H54 (cell line): ENCODE measurements around the gene CD160.
"Not testable (repeated sequence)": the region's sequence is repeated elsewhere in the genome, so short reads cannot be mapped to it uniquely, and the experiment has no call there.

Experiments used
- DNase-seq: peaks from one replicate; pipeline ENCODE4 v3.0.0; 2011; ENCODE audit warnings: low spot score, mixed read lengths; ENCODE audit not compliant: insufficient read length
- FAIRE-seq: peaks from 3 replicates; lab custom pipeline; 2011; peaks lifted over from hg19 to GRCh38; lab: Jason Lieb, UNC
- POLR2A ChIP-seq: IDR thresholded peaks from 2 replicates; pipeline ENCODE4 v1.6.1; 2011; ENCODE audit warnings: low read depth, mild to moderate bottlenecking, low read length

CD160 gene

GRCh38 chr1:145701306-145701862 lies 17.9 kb upstream of the CD160 start:
- FAIRE-seq: no peak
- no peak for TF ChIP-seq POLR2A
- DNase-seq: no peak

DNA sequence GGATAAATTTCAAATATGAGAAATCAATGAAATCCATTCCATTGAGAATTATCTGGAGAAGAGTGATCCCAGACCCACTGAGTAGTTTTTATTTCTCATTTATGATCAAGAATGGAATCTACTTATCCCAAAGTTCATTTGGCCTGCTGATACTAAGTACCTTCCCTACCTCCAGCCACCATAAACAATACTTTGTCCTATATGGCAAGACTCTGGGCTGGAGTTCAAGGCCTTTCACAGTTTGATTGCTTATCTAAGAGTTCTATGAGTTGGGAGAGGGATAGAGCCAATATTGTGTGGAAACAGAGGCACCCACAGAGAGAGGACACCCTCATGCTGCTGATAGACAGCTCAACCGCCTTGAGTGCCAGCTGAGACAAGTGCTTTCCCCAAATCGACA lies 17.2 kb upstream of the CD160 start:
- FAIRE-seq (no peak), DNase-seq (no peak)
- no peak for TF ChIP-seq POLR2A

- FAIRE-seq (no peak), DNase-seq (no peak)
- TF ChIP-seq POLR2A: no peak
Observed at GRCh38 chr1:145702826-145703225, 16.5 kb upstream of the CD160 start.

- FAIRE-seq (no peak), DNase-seq (no peak)
- TF ChIP-seq POLR2A: no peak
Observed at GRCh38 chr1:145705622-145706021, 13.7 kb upstream of the CD160 start.

- DNase-seq (peak; percentile 57), FAIRE-seq (no peak)
- TF ChIP-seq POLR2A: no peak
Observed at GRCh38 chr1:145706086-145706664, 13.1 kb upstream of the CD160 start.

DNA sequence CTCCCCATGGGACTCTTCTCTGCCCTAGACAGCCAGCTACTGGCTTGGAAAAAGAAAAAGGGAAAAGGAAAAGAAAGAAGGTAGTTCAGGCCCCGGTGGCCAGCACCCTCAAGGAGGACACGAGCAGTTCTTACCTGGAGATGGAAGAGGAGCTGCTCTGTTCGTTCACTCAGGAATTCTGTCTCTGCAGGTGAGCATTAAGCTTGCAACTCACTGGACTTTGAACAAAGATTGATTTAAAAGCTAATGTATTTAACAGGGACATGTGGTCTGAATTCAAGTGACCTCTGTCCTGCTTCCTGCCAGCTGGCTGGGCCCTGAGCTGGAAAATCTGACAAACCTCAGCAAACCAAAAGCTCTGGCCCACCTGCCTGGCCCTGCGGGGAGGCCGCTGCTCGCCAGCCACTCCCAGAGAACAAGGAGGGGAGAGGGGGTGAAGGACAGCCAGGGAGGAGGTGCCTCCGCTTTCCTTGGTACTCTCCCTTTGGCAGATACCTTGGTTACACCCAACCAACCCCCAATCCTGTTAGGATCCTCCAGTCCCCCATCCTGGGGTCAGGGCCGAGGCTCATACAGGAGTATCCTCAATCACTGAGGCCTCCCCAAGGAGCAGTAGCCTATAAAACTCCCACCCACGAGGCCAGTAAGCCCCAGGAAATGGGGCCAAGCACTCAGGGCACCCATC lies 12.0 kb upstream of the CD160 start, which contains the start of gene PDZK1:
Gene PDZK1, minus strand, starts transcription at position 186 of the 685 bp plus-strand sequence. CDS start 19,347 bp downstream, outside the sequence.
- FAIRE-seq (no peak), DNase-seq (no peak)
- TF ChIP-seq POLR2A: no peak

GRCh38 chr1:145708063-145708462 lies 11.2 kb upstream of the CD160 start:
- FAIRE-seq (no peak), DNase-seq (no peak)
- TF ChIP-seq POLR2A: no peak

GRCh38 chr1:145710291-145711027 lies 8.8 kb upstream of the CD160 start:
- FAIRE-seq: no peak
- no peak for TF ChIP-seq POLR2A

DNA sequence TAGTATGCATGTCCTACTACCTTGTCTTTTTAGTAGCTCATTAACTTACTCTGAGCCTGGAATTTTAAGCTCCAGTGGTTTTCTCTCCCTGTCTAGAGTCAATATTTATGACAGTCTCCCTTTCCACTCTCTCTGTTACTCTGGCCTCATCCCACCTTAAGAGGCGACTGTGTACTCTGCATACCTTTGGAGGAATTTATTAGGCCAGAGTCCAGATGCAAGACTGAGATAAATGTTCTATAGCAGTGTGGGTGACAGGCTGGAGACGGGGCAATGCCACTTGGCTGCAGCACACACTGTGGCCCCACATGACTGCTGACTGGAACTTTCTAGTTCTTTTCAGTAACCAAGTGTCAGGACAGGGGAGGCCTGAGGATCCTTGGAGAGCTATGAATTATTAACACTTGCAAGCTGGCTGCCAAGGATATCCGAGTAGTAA lies 8.1 kb upstream of the CD160 start:
- DNase-seq: no peak
- no peak for FAIRE-seq
- no peak for TF ChIP-seq POLR2A

More at GRCh38 chr1:145710291-145711027, 8.8 kb upstream of the CD160 start:
- no peak for DNase-seq

- FAIRE-seq (no peak), DNase-seq (no peak)
- no peak for TF ChIP-seq POLR2A
Observed at GRCh38 chr1:145714524-145715111, 4.7 kb upstream of the CD160 start.

GRCh38 chr1:145716641-145717345 lies 2.5 kb upstream of the CD160 start:
- DNase-seq (no peak), FAIRE-seq (no peak)
- TF ChIP-seq POLR2A: no peak

GRCh38 chr1:145717833-145718232 lies 1.5 kb upstream of the CD160 start:
- DNase-seq (no peak), FAIRE-seq (no peak)
- no peak for TF ChIP-seq POLR2A

DNA sequence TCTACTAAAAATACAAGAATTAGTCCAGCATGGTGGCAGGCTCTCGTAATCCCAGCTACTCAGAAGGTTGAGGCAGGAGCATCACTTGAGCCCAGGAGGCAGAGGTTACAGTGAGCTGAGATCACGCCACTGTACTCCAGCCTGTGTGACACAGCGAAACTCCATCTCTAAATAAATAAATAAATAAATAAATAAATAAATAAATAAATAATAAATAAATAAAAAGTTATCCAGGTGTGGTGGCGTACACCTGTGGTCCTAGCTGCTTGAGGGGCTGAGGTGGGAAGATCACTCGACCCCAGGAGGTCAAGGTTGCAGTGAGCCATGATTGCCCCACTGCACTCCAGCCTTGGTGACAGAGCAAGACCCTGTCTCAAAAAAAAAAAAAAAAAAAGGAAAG lies 834 bp upstream of the CD160 start:
- DNase-seq, FAIRE-seq: not testable (repeated sequence)

GRCh38 chr1:145720556-145720877 lies 1.2 kb downstream of the CD160 start:
- FAIRE-seq: peak; percentile 85
- peak; percentile 67 for DNase-seq
- TF ChIP-seq POLR2A: no peak
